GM12872 (cell line): ENCODE measurements around the gene NAALADL2.

Experiments
- TF ChIP-seq, protein P1 (sequence below): IDR thresholded peaks from 3 replicates; pipeline ENCODE4 v1.5.1; 2011; ENCODE audit warnings: low read depth, mild to moderate bottlenecking, low read length, moderate library complexity; ENCODE audit not compliant: insufficient read depth

Gene NAALADL2

DNA sequence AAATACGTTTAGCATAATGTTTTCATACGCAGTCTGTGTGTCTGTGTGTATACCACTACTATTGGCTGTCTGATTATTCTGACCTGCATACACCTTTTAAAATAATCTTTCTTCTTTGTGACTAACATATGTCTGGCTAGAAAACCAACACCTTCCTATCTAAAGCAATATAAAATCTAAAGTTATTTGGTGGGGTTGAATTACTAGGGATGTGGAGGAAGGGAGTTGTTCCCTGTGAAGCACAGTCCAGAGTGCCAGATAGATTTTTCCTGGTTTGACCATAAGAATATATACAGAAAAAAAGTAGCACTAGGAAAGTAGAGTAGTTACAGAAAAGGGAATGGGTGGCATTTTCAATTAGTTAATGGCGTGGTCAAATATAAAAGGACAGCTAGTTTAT lies 918.8 kb downstream of the NAALADL2 start:
- TF ChIP-seq, protein P1, sequence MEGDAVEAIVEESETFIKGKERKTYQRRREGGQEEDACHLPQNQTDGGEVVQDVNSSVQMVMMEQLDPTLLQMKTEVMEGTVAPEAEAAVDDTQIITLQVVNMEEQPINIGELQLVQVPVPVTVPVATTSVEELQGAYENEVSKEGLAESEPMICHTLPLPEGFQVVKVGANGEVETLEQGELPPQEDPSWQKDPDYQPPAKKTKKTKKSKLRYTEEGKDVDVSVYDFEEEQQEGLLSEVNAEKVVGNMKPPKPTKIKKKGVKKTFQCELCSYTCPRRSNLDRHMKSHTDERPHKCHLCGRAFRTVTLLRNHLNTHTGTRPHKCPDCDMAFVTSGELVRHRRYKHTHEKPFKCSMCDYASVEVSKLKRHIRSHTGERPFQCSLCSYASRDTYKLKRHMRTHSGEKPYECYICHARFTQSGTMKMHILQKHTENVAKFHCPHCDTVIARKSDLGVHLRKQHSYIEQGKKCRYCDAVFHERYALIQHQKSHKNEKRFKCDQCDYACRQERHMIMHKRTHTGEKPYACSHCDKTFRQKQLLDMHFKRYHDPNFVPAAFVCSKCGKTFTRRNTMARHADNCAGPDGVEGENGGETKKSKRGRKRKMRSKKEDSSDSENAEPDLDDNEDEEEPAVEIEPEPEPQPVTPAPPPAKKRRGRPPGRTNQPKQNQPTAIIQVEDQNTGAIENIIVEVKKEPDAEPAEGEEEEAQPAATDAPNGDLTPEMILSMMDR, result no peak

DNA sequence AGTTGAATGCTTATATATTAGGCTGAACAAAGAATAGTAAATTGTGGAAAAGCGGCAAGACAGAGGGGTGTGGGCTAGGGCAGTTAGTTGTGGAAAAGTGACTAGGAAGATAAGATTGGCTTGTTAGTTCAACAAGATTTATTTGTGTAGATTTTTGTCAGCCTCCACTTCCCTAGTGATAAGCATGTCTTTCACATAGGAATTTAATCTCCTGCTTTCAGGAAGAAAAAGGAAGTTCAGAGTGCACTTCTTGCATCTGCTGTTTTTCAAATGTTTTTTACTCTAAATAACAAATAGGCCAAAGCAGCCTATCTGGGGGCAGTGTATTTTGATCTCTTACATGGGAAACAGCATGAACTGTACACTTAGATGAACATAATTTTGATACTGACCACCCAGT lies 919.9 kb downstream of the NAALADL2 start:
- TF ChIP-seq, protein P1, result no peak

DNA sequence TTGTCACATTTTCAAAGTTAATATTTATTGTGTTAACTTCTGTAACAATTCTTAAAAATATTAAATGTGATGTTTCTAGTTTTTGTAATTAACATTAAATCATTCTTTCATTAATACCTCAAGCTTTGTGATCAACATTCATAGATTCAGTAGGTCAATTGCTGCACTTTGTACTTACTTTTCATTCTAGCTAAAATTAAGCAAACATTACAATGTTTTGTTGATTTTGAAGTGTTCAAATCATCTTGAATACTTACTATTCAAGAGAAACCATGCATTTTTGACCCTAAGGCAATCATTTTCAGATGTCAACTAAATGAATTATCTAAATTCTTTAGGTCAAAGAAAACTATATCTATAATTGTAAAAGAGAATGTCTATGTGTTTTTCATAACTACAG lies 933.1 kb downstream of the NAALADL2 start:
- TF ChIP-seq, protein P1, result no peak

DNA sequence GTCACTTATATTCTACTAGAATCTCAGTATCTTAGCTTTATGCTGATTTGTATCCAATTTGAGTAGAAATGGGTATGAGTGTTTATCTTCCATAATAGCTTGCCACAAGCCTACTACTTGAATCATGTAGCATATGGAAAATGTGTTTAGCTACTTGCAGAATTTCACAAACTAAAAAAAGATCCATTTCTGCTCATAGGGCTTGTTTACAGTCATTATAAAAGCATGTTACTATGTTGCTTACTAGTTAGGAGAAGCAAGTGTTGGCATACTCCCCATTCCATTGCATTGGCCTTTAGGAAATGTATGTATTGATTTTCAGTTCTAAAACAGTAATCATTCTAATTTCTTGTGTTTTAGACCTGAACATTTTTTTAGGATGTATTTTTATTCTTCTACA lies 939.2 kb downstream of the NAALADL2 start:
- TF ChIP-seq, protein P1, result no peak

DNA sequence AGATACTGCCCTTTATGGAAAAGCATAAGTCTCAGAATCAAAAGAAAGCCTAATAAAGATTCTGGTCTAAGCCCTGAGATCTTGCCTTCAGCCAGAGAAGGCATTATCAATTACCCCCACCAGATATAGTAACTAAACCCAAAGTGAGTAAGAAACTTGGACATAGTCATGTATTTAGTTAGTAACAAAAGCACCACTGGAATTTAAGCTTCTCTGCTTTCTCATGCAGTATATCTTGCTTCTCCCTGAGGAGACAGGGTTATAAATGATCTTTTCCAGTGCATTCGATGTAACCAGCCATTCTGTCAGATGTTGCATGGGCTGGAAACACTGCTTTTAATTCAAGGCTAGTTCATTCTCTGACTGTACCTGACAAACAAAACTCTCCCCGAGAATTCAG lies 946.7 kb downstream of the NAALADL2 start:
- TF ChIP-seq, protein P1, result no peak

DNA sequence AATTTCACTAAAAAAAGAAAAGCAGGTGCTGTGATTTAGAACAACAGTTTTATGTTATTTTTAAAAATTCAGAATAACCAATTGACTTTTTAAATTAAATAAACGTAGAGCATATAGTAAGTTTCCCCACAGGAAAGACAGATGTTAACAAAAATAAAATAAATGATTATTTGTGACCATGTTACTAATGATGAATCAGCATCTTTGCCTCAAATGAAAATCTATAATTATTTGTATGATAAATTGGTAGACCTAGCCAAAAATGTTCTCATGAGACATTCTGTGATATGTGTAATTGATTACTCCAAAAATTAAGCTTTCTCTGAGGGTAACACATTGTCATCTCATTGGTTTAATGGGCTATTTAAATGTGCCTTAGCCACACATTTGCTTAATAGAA lies 948.0 kb downstream of the NAALADL2 start:
- TF ChIP-seq, protein P1, result no peak

DNA sequence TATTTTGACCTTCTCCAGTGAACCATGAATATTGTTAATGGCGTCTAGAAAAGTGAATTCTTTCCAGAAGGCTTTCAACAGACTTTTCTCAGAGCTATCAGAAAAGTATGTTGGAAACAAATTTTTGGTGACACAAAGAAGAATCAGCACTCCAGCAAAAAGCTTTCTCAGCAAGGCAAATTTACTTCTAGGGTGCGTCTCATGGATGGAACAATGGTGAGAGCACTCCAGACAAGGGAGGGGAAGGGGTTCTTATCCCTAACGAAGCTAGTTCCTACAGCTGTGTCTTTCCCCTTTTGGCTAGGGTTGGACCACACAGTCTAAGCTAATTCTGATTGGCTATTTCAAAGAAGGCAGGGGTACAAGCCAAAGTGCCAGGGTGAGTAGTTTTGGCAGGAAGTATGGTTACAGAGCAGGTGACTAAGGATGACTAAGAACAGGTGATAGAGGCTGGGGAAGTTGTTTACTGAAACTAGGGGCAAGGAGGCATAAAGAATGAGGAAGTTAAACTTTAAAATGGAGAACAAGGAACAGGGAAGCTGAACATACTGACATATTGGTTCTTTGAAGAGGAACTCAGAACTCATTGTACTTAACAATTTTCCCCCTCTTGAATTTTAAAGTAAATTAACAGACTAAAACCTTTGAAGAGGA lies 959.8 kb downstream of the NAALADL2 start:
- TF ChIP-seq, protein P1, result no peak
